Stimulated activated CD4-positive, alpha-beta T cell treated with anti-CD3 and anti-CD28 coated beads, Interleukin-15, amount 100 ng/mL, for 24 hours (primary cell): ENCODE measurements around the gene C10orf95.

ENCODE experiments used
- DNase-seq: peaks from one replicate; pipeline ENCODE4 v3.0.0-alpha.2; 2020

Gene C10orf95

GRCh38 chr10:102433619-102434046, 17.7 kb downstream of the C10orf95 start:
- no peak for DNase-seq

- DNase-seq, result peak; percentile 98
Observed at GRCh38 chr10:102432162-102432950, 19.0 kb downstream of the C10orf95 start, which contains the start of gene CUEDC2. Gene CUEDC2, minus strand, starts transcription at chr10:102432574. Its CDS starts 7,386 bp downstream, at chr10:102425188.

- DNase-seq, result peak; percentile 15
Observed at GRCh38 chr10:102431452-102432124, 19.8 kb downstream of the C10orf95 start.

- no peak for DNase-seq
Observed at GRCh38 chr10:102429468-102429867, 21.9 kb downstream of the C10orf95 start.

GRCh38 chr10:102426803-102427287, 24.5 kb downstream of the C10orf95 start:
- DNase-seq, result no peak

GRCh38 chr10:102425444-102425843, 25.9 kb downstream of the C10orf95 start:
- no peak for DNase-seq

- no peak for DNase-seq
Observed at GRCh38 chr10:102424916-102425315, 26.4 kb downstream of the C10orf95 start.

- no peak for DNase-seq
Observed at GRCh38 chr10:102424145-102424544, 27.2 kb downstream of the C10orf95 start.

- no peak for DNase-seq
Observed at GRCh38 chr10:102423372-102423968, 27.9 kb downstream of the C10orf95 start.

- DNase-seq, result peak; percentile 74
Observed at GRCh38 chr10:102422545-102423129, 28.7 kb downstream of the C10orf95 start.

- peak; percentile 48 for DNase-seq
Observed at GRCh38 chr10:102421757-102422512, 29.4 kb downstream of the C10orf95 start.

- DNase-seq, result no peak
Observed at GRCh38 chr10:102421507-102421756, 29.9 kb downstream of the C10orf95 start.

GRCh38 chr10:102420714-102421506, 30.4 kb downstream of the C10orf95 start, which contains the start of gene FBXL15:
Gene FBXL15, plus strand, starts transcription at chr10:102420836. Its CDS starts 294 bp downstream, at chr10:102421130.
- DNase-seq, result peak; percentile 98

GRCh38 chr10:102420181-102420713, 31.1 kb downstream of the C10orf95 start:
- no peak for DNase-seq

- DNase-seq, result peak; percentile 76
Observed at GRCh38 chr10:102419269-102420180, 31.8 kb downstream of the C10orf95 start.

- DNase-seq, result no peak
Observed at GRCh38 chr10:102418622-102419268, 32.6 kb downstream of the C10orf95 start, which contains the start of gene PSD. Gene PSD, minus strand, starts transcription at chr10:102418785. Its CDS starts 1,747 bp downstream, at chr10:102417038.

- DNase-seq, result no peak
Observed at GRCh38 chr10:102416695-102417094, 34.6 kb downstream of the C10orf95 start.

- no peak for DNase-seq
Observed at GRCh38 chr10:102416283-102416682, 35.1 kb downstream of the C10orf95 start.

- DNase-seq, result no peak
Observed at GRCh38 chr10:102414749-102415148, 36.6 kb downstream of the C10orf95 start.
